Stimulated activated CD8-positive, alpha-beta memory T cell treated with anti-CD3 and anti-CD28 coated beads, Interleukin-7, amount 100 ng/mL, for 4 hours (primary cell): ENCODE results near the gene PSME3IP1.
"Not testable (repeated sequence)": the region's sequence is repeated elsewhere in the genome, so short reads cannot be mapped to it uniquely, and the experiment has no call there.

ENCODE experiments used
- DNase-seq, 2 donors: peaks; one replicate each; pipeline ENCODE4 v3.0.0-alpha.2; 2020; ENCODE audit warnings: low read depth in 2 of 2

The PSME3IP1 gene

GRCh38 chr16:57125969-57126368, 59.9 kb downstream of the PSME3IP1 start:
- no peak for DNase-seq

GRCh38 chr16:57125376-57125775, 60.5 kb downstream of the PSME3IP1 start:
- DNase-seq = no peak

GRCh38 chr16:57123974-57124674, 61.7 kb downstream of the PSME3IP1 start:
- DNase-seq = no peak

GRCh38 chr16:57123216-57123973, 62.4 kb downstream of the PSME3IP1 start:
- DNase-seq = no peak

GRCh38 chr16:57118461-57119084, 67.3 kb downstream of the PSME3IP1 start:
- DNase-seq = no peak

- no peak for DNase-seq
Observed at GRCh38 chr16:57115514-57116182, 70.2 kb downstream of the PSME3IP1 start.

GRCh38 chr16:57115168-57115513, 70.7 kb downstream of the PSME3IP1 start:
- DNase-seq = no peak

GRCh38 chr16:57113664-57114063, 72.2 kb downstream of the PSME3IP1 start:
- no peak for DNase-seq

GRCh38 chr16:57113042-57113453, 72.8 kb downstream of the PSME3IP1 start:
- DNase-seq = no peak

- no peak for DNase-seq
Observed at GRCh38 chr16:57112403-57113041, 73.3 kb downstream of the PSME3IP1 start.

GRCh38 chr16:57111420-57111819, 74.4 kb downstream of the PSME3IP1 start:
- DNase-seq = no peak

GRCh38 chr16:57110937-57111336, 74.9 kb downstream of the PSME3IP1 start:
- DNase-seq = no peak

- DNase-seq = not testable (repeated sequence)
Observed at GRCh38 chr16:57109259-57110105, 76.4 kb downstream of the PSME3IP1 start.

GRCh38 chr16:57108432-57108831, 77.4 kb downstream of the PSME3IP1 start:
- no peak for DNase-seq

GRCh38 chr16:57107321-57107922, 78.4 kb downstream of the PSME3IP1 start:
- DNase-seq = no peak

- no peak for DNase-seq
Observed at GRCh38 chr16:57106767-57107166, 79.1 kb downstream of the PSME3IP1 start.

GRCh38 chr16:57105184-57105583, 80.7 kb downstream of the PSME3IP1 start:
- DNase-seq = no peak

GRCh38 chr16:57104706-57105105, 81.1 kb downstream of the PSME3IP1 start:
- DNase-seq = no peak

- no peak for DNase-seq
Observed at GRCh38 chr16:57102888-57103851, 82.7 kb downstream of the PSME3IP1 start.
